Osteoblast (primary cell): ENCODE measurements around the gene RGS12. TPM values are rescaled to one million over a fixed set of nuclear protein-coding genes. Genes with fewer than 3 reads are reported as not detected.

Experiments used
- DNase-seq: peaks from one replicate; pipeline ENCODE4 v3.0.0; 2011; ENCODE audit warnings: low spot score, mixed read lengths; ENCODE audit not compliant: insufficient read length; ENCODE audit errors: missing footprints
- H2AFZ ChIP-seq: 2 replicates; pipeline ENCODE4 v1.6.0; 2011; ENCODE audit warnings: mild to moderate bottlenecking, low read length
- H3K27ac ChIP-seq: 2 replicates; pipeline ENCODE4 v1.5.1; 2011; ENCODE audit warnings: mild to moderate bottlenecking, low read depth, low read length, moderate library complexity
- H3K27me3 ChIP-seq: 2 replicates; pipeline ENCODE4 v1.6.0; 2012; ENCODE audit warnings: mild to moderate bottlenecking, control low read depth, inconsistent platforms, low read length, moderate library complexity; ENCODE audit not compliant: insufficient read depth
- H3K36me3 ChIP-seq: 2 replicates; pipeline ENCODE4 v1.5.1; 2011; ENCODE audit warnings: mild to moderate bottlenecking, low read length, control low read depth, moderate library complexity; ENCODE audit not compliant: insufficient read depth
- H3K4me1 ChIP-seq: 2 replicates; pipeline ENCODE4 v1.5.1; 2011; ENCODE audit warnings: mild to moderate bottlenecking, low read length, control low read depth, moderate library complexity; ENCODE audit not compliant: insufficient read depth
- H3K4me2 ChIP-seq: 2 replicates; pipeline ENCODE4 v1.6.0; 2011; ENCODE audit warnings: mild to moderate bottlenecking, low read length; ENCODE audit not compliant: insufficient read depth
- H3K4me3 ChIP-seq: fragments of 200-600 bp; sonication (generic); 3 replicates; pipeline ENCODE4 v1.5.1; 2012; ENCODE audit warnings: mild to moderate bottlenecking, low read length, inconsistent platforms; ENCODE audit not compliant: insufficient read depth
- H3K79me2 ChIP-seq: 2 replicates; pipeline ENCODE4 v1.6.0; 2012; ENCODE audit warnings: mild to moderate bottlenecking, low read length, control low read depth, inconsistent platforms; ENCODE audit not compliant: insufficient read depth
- H3K9me3 ChIP-seq: 2 replicates; pipeline ENCODE4 v1.5.1; 2011; ENCODE audit warnings: low read depth, low read length, control low read depth
- H4K20me1 ChIP-seq: 2 replicates; pipeline ENCODE4 v1.6.0; 2012; ENCODE audit warnings: mild to moderate bottlenecking, low read length, control low read depth; ENCODE audit not compliant: insufficient read depth
- CTCF ChIP-seq: IDR thresholded peaks from 2 replicates; pipeline ENCODE4 v1.5.1; 2011; ENCODE audit warnings: mild to moderate bottlenecking, low read depth, low read length, moderate library complexity; ENCODE audit errors: extremely low read depth
- total RNA-seq: library from RNA; depleted of rRNA; stranded (reverse); fragments of >200 nt; gene quantifications from 2 replicates; pipeline ENCODE4 v1.2.3, GENCODE V29; 2012

RGS12 gene
- total RNA-seq, 1 donor = 61.2 TPM

DNA sequence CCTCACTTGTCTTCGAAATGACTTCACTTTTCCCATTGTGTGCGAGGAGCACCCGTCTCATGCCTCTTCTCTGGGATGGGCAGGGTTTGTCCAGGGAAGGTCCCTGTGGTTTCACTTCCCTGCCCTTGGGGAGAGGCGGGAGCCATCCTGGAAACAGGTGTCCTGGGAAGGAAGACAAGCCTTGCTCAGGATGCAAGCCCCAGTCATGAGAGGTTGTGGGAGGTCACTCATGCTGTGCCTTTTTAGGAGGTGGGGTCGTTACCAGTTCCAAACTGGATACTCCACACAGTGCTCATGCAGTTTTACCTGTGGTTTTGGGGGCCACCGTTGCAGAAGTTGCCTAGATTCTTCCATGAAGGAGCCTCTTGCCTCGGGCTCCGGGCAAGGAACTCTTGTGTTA, 3.8 kb downstream of the RGS12 start:
- TF ChIP-seq CTCF = no peak
- H3K9me3 ChIP-seq = no peaks in the 10 kb centered on the region
- no peaks in the 10 kb centered on the region for H3K27me3 ChIP-seq
- peak; percentile 43 for DNase-seq
- H3K36me3 ChIP-seq = no peaks in the 10 kb centered on the region
- peaks cover 64% of the 10 kb centered on the region for H3K79me2 ChIP-seq
- no peak overlapping the region for H3K4me2 ChIP-seq
- H3K27ac ChIP-seq = no peak overlapping the region
- peaks cover 24% of the 10 kb centered on the region for H4K20me1 ChIP-seq
- no peak overlapping the region for H3K4me3 ChIP-seq
- H3K4me1 ChIP-seq = peaks cover 14% of the 10 kb centered on the region
- no peak overlapping the region for H2AFZ ChIP-seq

- no peaks in the 10 kb centered on the region for H3K9me3 ChIP-seq
- peaks cover 12% of the 10 kb centered on the region for H3K4me1 ChIP-seq
- TF ChIP-seq CTCF = no peak
- H3K4me2 ChIP-seq = no peak overlapping the region
- H3K4me3 ChIP-seq = no peak overlapping the region
- H2AFZ ChIP-seq = no peak overlapping the region
- H3K27ac ChIP-seq = no peak overlapping the region
- peaks cover 24% of the 10 kb centered on the region for H4K20me1 ChIP-seq
- no peaks in the 10 kb centered on the region for H3K36me3 ChIP-seq
- no peaks in the 10 kb centered on the region for H3K27me3 ChIP-seq
- peaks cover 69% of the 10 kb centered on the region for H3K79me2 ChIP-seq
- DNase-seq = peak; percentile 69
These were observed 4.4 kb downstream of the RGS12 start for GRCh38 chr4:3297066-3297859.

DNA sequence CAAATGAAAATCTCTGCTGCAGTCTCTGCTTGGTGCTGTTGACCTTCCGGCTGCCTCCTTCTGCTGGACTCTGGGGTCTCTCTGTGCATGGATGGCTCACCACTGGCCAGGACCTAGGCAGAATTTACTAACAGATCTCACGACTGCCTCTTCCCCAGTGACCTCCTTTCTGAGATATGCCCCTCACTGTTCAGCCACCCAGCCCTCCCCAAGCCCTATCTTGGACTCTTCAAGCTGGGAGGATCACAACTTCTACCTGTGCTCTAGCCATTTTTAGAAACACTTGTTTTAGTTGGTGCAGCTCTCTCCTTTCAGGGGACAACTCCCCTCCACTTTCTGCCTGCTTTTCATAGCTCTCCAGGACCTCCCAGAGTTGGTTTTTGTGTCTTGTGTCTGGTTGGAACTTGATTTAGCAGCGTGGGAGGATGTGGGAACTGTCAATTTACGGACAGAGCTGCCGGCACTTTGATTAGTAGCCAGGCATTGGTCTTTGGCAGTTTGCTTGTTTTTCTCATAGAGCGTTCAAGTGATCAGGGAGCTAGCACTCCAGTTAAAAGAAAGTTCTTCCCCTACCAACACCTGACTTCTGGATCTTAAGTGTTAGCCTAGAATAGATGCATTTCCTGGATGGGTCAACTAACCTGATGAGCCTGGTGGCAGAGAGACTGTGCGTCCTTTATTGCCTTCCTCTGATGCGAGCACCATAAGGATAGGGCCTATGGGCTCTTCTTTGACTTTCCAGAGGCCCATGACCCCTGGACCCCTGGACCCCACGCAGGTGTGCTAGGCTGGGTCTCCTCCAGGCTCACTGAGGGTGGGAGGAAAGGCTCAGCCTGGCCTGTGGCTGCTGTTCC, 6.5 kb downstream of the RGS12 start:
- peak; percentile 65 for DNase-seq
- no peak for TF ChIP-seq CTCF
- Histone ChIP-seq H3K27me3 (no peaks in the 10 kb centered on the region), H3K4me2 (no peak overlapping the region), H3K79me2 (peaks cover 73% of the 10 kb centered on the region), H3K4me3 (no peak overlapping the region), H3K9me3 (no peaks in the 10 kb centered on the region), H4K20me1 (peaks cover 33% of the 10 kb centered on the region), H2AFZ (no peak overlapping the region), H3K4me1 (peaks cover 3% of the 10 kb centered on the region), H3K36me3 (no peaks in the 10 kb centered on the region), H3K27ac (no peak overlapping the region)
